Adrenal gland (tissue), 5 donors: ENCODE measurements around the gene PIK3CG.

Experiments
- CTCF ChIP-seq, 6 experiments: fragments of 450-650 bp in 4 of 6; fragments of 200-600 bp in 2 of 6; sonication (generic) in 1 of 6; IDR thresholded peaks; 1 replicate in 5 of 6; 2 replicates in 1 of 6; pipeline versions ENCODE4 v1.5.1 to v1.8.0; 2016 to 2021; ENCODE audit warnings: antibody characterized with exemption in 6 of 6, mild to moderate bottlenecking in 2 of 6, moderate library complexity in 1 of 6
- POLR2A ChIP-seq, 2 donors: fragments of 450-650 bp; IDR thresholded peaks; one replicate each; pipeline ENCODE4 v1.6.1; 2017; ENCODE audit warnings: antibody characterized with exemption in 2 of 2, mild to moderate bottlenecking in 2 of 2, moderate library complexity in 1 of 2
- donor health status: DM: no; HTN: no; CAD: no.

- TF ChIP-seq POLR2A (IDR thresholded peaks at IDR 0.05) (no peak), CTCF (IDR thresholded peaks at IDR 0.05) (no peak)
These were observed 62.5 kb downstream of the PIK3CG start for GRCh38 chr7:106927536-106927935.
